ENCODE measurements around the gene CHST8.

Gene CHST8

DNA sequence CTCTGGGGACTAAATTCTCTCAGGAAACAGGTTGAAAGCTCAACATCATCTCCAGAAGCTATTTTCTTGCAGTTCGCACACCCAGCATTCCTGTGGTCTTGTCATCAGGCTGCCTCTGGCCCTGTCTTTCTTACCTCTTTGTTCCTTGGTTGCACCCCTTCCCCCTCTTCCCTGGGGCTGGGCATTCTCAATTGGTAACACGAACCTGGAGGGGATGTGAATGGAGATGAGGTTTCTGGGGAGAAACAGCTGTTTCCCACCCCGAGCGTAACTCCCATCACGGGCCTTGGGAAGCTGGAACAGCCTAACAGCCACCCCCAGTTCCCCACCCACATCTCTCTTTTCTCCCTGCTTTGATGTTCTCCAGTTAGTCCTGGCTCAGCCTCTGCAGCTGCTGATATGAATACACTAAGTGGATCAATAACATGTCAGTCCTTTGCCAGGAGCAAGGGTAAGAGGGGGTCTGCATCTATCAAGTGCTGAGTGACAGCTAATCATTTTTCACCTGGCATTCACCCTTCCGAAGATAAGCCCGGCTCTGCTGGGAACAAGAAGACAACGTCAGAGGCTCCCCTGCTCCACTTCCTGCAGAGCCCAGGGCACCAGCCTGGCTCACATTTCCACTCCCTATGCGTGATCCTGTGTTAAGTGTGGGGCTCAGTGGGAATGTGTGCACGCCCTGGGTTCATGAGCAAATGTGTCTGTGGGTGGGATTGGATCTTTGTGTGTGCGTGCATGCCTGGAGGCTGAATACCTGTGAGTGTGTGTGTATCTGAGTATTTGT lies 100.9 kb downstream of the CHST8 start:
- Histone ChIP-seq H3K9me3 (ENCODE audit: control insufficient read depth, low read length) (no peaks in the 10 kb centered on the region), H3K36me3 (ENCODE audit: control insufficient read depth, insufficient read depth, low read length) (no peaks in the 10 kb centered on the region), H3K4me1 (ENCODE audit: control insufficient read depth, insufficient read depth, low read length, poor library complexity, severe bottlenecking) (no peaks in the 10 kb centered on the region), H3K27ac (ENCODE audit: insufficient read depth, low read length, poor library complexity, severe bottlenecking) (no peak overlapping the region), H3K4me3 (ENCODE audit: insufficient read depth, low read depth, low read length, poor library complexity, severe bottlenecking) (no peak overlapping the region), H3K27me3 (replicated peaks; ENCODE audit: control insufficient read depth, insufficient read depth, low read length, poor library complexity, severe bottlenecking) (no peaks in the 10 kb centered on the region)
- DNase-seq, result no peak

DNA sequence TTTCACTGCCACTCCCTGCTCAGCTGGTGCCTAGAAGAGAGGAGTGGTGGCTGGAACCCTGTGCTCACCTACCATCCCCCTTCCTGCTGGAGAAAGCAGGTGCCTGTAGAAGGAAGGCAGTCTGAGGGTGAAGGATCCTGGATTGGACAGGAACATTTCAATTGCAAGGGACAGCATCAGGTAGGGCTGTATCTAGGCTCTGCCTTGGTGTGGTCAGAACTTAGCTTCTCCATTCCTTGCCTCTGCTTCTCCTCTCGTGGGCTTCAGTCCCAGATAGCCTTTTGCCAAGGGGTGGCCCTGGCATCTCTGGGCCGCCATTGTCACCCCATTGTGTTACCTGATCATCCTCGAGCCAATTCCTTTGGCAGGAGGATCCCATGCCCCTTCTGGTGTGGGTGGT lies 101.8 kb downstream of the CHST8 start:
- Histone ChIP-seq H3K27me3 (replicated peaks; ENCODE audit: control insufficient read depth, insufficient read depth, low read length, poor library complexity, severe bottlenecking) (no peaks in the 10 kb centered on the region), H3K4me3 (ENCODE audit: insufficient read depth, low read depth, low read length, poor library complexity, severe bottlenecking) (no peak overlapping the region), H3K4me1 (ENCODE audit: control insufficient read depth, insufficient read depth, low read length, poor library complexity, severe bottlenecking) (no peaks in the 10 kb centered on the region)

DNA sequence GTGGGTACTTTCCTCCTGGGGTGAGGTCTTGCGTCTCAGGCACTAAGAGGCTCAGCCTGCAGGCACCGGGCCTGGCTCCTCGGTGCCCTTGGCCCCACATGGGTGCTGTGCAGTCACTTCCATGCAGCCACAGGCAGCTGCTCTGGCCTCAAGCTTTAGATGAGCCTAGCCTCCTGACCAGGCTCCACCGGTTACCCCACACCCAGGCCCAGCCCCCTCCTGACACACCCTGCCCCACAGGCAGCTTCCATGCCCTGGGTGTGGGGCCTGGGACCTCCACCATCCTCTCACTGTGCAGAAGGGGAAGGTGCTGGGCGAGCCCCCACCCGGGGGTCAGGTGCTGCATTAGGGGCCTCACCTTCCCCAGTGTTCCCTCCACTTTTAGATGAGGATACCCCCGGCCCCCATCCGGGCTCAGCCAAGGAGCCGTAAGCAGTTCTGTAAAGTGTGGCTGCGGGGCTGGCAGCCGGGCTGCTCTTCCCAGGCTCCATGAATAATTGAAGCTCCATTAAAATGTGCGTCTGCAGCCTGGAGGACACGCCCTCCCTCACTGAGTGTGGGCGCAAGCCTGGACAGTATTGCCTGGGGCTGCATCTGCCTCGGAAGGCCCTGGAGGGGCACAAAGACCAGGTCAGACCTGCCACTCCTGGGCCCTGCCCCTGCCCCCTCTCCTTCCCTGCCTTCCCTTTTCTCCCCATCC lies 102.4 kb downstream of the CHST8 start:
- no peaks in the 10 kb centered on the region for H3K27me3 ChIP-seq (replicated peaks; ENCODE audit: control insufficient read depth, insufficient read depth, low read length, poor library complexity, severe bottlenecking)

More for the DNA sequence above, 101.8 kb downstream of the CHST8 start:
- H3K27ac ChIP-seq (ENCODE audit: insufficient read depth, low read length, poor library complexity, severe bottlenecking), result no peak overlapping the region
- no peaks in the 10 kb centered on the region for H3K9me3 ChIP-seq (ENCODE audit: control insufficient read depth, low read length)
- DNase-seq, result no peak
- no peaks in the 10 kb centered on the region for H3K36me3 ChIP-seq (ENCODE audit: control insufficient read depth, insufficient read depth, low read length)

DNA sequence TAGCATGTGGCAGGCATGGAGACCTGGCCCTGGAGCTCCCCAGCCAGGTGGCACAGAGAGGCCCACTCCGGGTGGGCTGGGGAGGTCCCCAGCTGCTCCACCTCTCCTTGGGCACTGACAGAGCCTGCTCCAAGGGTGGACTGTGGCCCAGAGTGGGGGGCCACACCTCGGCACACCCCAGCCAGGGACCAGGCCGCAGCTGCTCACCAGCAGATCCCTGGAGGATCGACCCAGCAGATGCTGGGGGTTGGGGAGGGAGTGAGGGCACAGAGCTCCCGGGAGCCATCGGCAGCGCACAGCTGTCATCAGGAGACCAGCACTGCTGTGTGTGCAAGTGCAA lies 102.9 kb downstream of the CHST8 start:
- Histone ChIP-seq H3K36me3 (ENCODE audit: control insufficient read depth, insufficient read depth, low read length) (no peaks in the 10 kb centered on the region), H3K9me3 (ENCODE audit: control insufficient read depth, low read length) (no peaks in the 10 kb centered on the region), H3K4me3 (ENCODE audit: insufficient read depth, low read depth, low read length, poor library complexity, severe bottlenecking) (no peak overlapping the region), H3K4me1 (ENCODE audit: control insufficient read depth, insufficient read depth, low read length, poor library complexity, severe bottlenecking) (no peaks in the 10 kb centered on the region), H3K27ac (ENCODE audit: insufficient read depth, low read length, poor library complexity, severe bottlenecking) (no peak overlapping the region), H3K27me3 (replicated peaks; ENCODE audit: control insufficient read depth, insufficient read depth, low read length, poor library complexity, severe bottlenecking) (no peaks in the 10 kb centered on the region)
- no peak for DNase-seq

More for the DNA sequence above, 102.4 kb downstream of the CHST8 start:
- Histone ChIP-seq H3K4me1 (ENCODE audit: control insufficient read depth, insufficient read depth, low read length, poor library complexity, severe bottlenecking) (no peaks in the 10 kb centered on the region), H3K4me3 (ENCODE audit: insufficient read depth, low read depth, low read length, poor library complexity, severe bottlenecking) (no peak overlapping the region), H3K9me3 (ENCODE audit: control insufficient read depth, low read length) (no peaks in the 10 kb centered on the region), H3K36me3 (ENCODE audit: control insufficient read depth, insufficient read depth, low read length) (no peaks in the 10 kb centered on the region), H3K27ac (ENCODE audit: insufficient read depth, low read length, poor library complexity, severe bottlenecking) (no peak overlapping the region)
- DNase-seq, result no peak

DNA sequence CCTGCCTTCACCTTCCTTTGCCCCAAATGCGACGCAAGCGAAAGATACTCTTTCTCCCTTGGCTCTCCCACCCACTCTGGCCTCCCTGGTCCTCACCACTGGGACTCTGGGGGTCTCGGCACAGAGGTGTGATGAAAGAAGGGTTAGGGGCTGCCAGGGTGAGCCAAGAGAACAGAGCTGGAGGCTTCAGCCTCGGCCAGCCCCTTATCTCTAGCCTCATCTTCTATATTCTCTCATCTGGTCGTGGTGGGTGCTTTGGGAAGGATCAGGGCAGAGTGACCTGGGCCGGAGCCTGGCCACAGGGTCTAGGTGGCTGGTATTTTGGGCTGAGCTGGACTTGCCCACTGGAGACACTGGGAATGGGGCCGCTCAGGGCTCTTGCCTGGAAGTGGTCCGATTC lies 103.8 kb downstream of the CHST8 start:
- Histone ChIP-seq H3K27ac (ENCODE audit: insufficient read depth, low read length, poor library complexity, severe bottlenecking) (no peak overlapping the region), H3K4me1 (ENCODE audit: control insufficient read depth, insufficient read depth, low read length, poor library complexity, severe bottlenecking) (no peaks in the 10 kb centered on the region), H3K9me3 (ENCODE audit: control insufficient read depth, low read length) (no peaks in the 10 kb centered on the region), H3K27me3 (replicated peaks; ENCODE audit: control insufficient read depth, insufficient read depth, low read length, poor library complexity, severe bottlenecking) (no peaks in the 10 kb centered on the region), H3K36me3 (ENCODE audit: control insufficient read depth, insufficient read depth, low read length) (no peaks in the 10 kb centered on the region), H3K4me3 (ENCODE audit: insufficient read depth, low read depth, low read length, poor library complexity, severe bottlenecking) (no peak overlapping the region)
- no peak for DNase-seq

DNA sequence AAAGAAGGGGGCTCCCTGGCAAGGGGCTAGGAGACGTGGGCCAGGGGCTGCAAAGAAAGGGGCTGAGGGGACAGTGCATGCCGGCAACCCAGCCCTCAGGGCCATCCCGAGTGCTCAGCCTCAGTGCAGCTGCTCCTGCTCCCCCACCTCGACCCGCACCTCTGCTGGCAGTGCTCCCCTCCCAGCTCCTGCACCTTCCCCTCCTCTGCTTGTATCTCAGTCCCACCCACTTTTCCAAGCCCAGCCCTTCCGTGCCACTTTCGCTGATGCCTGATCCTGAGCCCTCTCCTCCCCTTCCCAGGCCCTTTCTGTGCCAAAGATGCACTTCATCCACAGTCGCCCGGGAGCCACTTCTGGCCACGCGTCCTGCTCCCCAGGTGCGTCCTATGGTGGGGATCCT lies 105.0 kb downstream of the CHST8 start:
- Histone ChIP-seq H3K9me3 (ENCODE audit: control insufficient read depth, low read length) (no peaks in the 10 kb centered on the region), H3K36me3 (ENCODE audit: control insufficient read depth, insufficient read depth, low read length) (no peaks in the 10 kb centered on the region), H3K27me3 (replicated peaks; ENCODE audit: control insufficient read depth, insufficient read depth, low read length, poor library complexity, severe bottlenecking) (no peaks in the 10 kb centered on the region), H3K4me1 (ENCODE audit: control insufficient read depth, insufficient read depth, low read length, poor library complexity, severe bottlenecking) (no peaks in the 10 kb centered on the region), H3K27ac (ENCODE audit: insufficient read depth, low read length, poor library complexity, severe bottlenecking) (no peak overlapping the region), H3K4me3 (ENCODE audit: insufficient read depth, low read depth, low read length, poor library complexity, severe bottlenecking) (no peak overlapping the region)
- no peak for DNase-seq

DNA sequence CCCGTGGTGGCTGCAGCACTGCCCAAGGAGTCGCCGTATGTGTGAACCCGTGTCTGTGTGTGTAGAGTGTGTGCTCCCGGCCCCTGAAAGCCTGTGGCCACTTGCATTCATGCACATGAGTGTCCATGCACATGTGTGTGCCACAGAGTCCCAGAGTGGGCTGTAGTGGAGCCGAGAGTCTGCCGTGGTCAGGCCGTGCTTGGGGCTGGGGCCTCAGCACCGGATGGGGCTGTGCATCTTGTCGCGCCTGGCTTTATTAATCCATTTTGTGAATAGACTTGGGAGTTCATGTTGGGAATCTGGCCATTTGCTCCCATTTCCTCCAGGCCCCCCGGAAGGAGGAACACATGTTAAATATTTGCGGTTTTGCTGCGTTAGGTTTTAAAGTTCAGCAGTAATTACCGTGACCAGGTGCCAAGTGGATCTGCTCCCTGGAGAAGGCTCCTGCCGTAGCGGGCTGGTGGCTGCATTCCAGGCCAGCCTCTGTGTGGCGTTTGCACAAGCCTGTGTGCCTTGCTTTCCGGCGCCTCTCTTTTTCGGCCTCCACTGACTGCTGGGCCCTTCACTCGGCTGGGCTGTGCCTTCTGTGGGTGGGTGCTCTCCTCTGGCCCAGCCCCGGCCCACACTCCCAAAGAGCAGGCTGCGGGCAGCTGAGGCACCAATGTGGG lies 105.7 kb downstream of the CHST8 start:
- Histone ChIP-seq H3K4me1 (ENCODE audit: control insufficient read depth, insufficient read depth, low read length, poor library complexity, severe bottlenecking) (no peaks in the 10 kb centered on the region), H3K9me3 (ENCODE audit: control insufficient read depth, low read length) (no peaks in the 10 kb centered on the region), H3K27ac (ENCODE audit: insufficient read depth, low read length, poor library complexity, severe bottlenecking) (no peak overlapping the region), H3K36me3 (ENCODE audit: control insufficient read depth, insufficient read depth, low read length) (no peaks in the 10 kb centered on the region), H3K4me3 (ENCODE audit: insufficient read depth, low read depth, low read length, poor library complexity, severe bottlenecking) (no peak overlapping the region), H3K27me3 (replicated peaks; ENCODE audit: control insufficient read depth, insufficient read depth, low read length, poor library complexity, severe bottlenecking) (no peaks in the 10 kb centered on the region)
- no peak for DNase-seq

DNA sequence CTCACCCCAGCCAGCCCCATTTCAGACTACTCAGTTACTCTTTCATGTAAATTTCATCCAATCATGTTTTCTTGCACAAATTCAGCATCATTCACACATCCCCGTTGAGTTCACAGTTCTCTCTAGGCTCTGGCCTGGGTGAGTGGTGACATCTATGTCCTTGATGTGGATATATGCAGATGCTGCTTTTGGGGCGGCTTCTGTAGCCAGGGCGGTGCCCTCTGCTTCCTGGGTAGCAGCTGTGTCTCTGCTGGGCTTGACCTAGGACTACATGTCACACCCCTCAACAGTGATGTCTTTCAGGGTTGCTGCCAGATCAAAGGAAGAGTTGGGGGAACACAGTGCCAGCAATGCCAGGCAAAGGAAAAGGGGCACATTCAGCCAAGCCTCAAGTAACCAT lies 106.4 kb downstream of the CHST8 start:
- H3K27me3 ChIP-seq (replicated peaks; ENCODE audit: control insufficient read depth, insufficient read depth, low read length, poor library complexity, severe bottlenecking), result no peaks in the 10 kb centered on the region
- H3K27ac ChIP-seq (ENCODE audit: insufficient read depth, low read length, poor library complexity, severe bottlenecking), result no peak overlapping the region
- no peaks in the 10 kb centered on the region for H3K9me3 ChIP-seq (ENCODE audit: control insufficient read depth, low read length)
- no peaks in the 10 kb centered on the region for H3K4me1 ChIP-seq (ENCODE audit: control insufficient read depth, insufficient read depth, low read length, poor library complexity, severe bottlenecking)
- no peak overlapping the region for H3K4me3 ChIP-seq (ENCODE audit: insufficient read depth, low read depth, low read length, poor library complexity, severe bottlenecking)
- H3K36me3 ChIP-seq (ENCODE audit: control insufficient read depth, insufficient read depth, low read length), result no peaks in the 10 kb centered on the region
- no peak for DNase-seq

DNA sequence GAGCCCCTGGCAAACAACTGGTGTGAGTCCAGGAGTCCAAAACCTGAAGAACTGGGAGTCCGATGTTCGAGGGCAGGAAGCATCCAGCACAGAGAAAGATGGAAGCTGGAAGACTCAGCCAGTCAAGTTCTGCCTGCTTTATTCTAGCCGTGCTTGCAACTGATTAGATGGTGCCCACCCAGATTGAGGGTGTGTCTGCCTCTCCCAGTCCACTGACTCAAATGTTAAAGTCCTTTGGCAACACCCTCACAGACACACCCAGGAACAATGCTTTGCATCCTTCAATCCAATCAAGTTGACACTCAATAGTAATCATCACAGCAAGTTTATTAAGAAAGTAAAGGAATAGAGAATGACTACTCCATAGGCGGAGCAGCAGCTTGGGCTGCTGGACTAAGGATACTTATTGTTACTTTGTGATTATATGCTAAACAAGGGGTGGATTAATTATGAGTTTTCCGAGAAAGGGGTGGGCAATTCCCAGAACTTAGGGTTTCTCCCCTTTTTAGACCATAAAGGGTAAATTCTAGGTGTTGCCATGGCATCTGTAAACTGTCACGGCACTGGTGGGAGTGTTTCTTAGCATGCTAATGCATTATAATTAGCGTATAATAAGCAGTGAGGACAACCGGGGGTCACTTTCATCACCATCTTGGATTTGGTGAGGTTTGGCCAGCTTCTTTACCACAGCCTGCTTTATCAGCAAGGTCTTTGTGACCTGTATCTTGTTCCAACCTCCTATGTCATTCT lies 109.3 kb downstream of the CHST8 start:
- Histone ChIP-seq H3K27me3 (replicated peaks; ENCODE audit: control insufficient read depth, insufficient read depth, low read length, poor library complexity, severe bottlenecking) (no peaks in the 10 kb centered on the region), H3K4me1 (ENCODE audit: control insufficient read depth, insufficient read depth, low read length, poor library complexity, severe bottlenecking) (no peaks in the 10 kb centered on the region), H3K9me3 (ENCODE audit: control insufficient read depth, low read length) (no peaks in the 10 kb centered on the region), H3K4me3 (ENCODE audit: insufficient read depth, low read depth, low read length, poor library complexity, severe bottlenecking) (no peak overlapping the region), H3K27ac (ENCODE audit: insufficient read depth, low read length, poor library complexity, severe bottlenecking) (no peak overlapping the region), H3K36me3 (ENCODE audit: control insufficient read depth, insufficient read depth, low read length) (no peaks in the 10 kb centered on the region)
- no peak for DNase-seq
